ENCODE results near the gene QTRT2. TPM values are rescaled to one million over a fixed set of nuclear protein-coding genes. Genes with fewer than 3 reads are reported as not detected.

QTRT2 gene
- total RNA-seq, 1 experiment from 2014 or later, result 47.7 TPM

DNA sequence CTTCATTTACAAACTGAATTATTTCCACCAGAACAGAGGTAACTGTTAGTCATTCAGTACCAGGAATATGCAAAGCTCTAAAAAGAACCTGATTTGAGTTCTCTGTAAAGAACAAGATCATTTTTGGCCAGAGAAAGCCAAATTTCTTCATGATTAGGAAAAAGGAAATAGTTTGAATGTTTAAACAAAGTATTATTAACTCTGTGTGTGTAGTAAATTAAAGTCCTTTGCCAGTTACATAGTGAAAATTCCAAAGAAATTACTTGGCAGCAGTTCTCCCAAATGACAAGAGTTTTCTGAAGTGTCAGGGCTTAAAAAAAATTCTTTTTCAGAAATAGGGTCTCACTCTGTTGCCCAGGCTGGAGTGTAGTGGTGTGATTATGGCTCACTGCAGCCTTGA is 24.5 kb downstream of the QTRT2 start:
- Histone ChIP-seq H3K27me3 (ENCODE audit: insufficient read depth, low read length) (no peaks in the 10 kb centered on the region), H3K27ac (ENCODE audit: low read depth, low read length) (no peak overlapping the region), H3K9ac (ENCODE audit: low read length) (no peak overlapping the region), H3K4me3 (replicated peaks in 1 of 2; ENCODE audit: low read depth in 1 of 2, low read length in 2 of 2) (no peak overlapping the region), H3K9me3 (ENCODE audit: control insufficient read depth in 1 of 2, insufficient read depth in 1 of 2, low read depth in 1 of 2, low read length in 2 of 2) (no peaks in the 10 kb centered on the region), H3K4me2 (ENCODE audit: low read length) (no peak overlapping the region), H3K9me2 (ENCODE audit: insufficient read depth) (no peaks in the 10 kb centered on the region), H3K79me2 (ENCODE audit: insufficient read depth, low read length) (peaks cover 23% of the 10 kb centered on the region), H4K20me1 (ENCODE audit: insufficient read depth) (peaks cover 3% of the 10 kb centered on the region; the same call in 1 of the 2 replicates), H3K4me1 (ENCODE audit: control insufficient read depth in 1 of 2, insufficient read depth in 2 of 2, low read length in 2 of 2) (no peaks in the 10 kb centered on the region), H2AFZ (ENCODE audit: low read depth, low read length, poor library complexity, severe bottlenecking) (no peak overlapping the region), H3K36me3 (ENCODE audit: control insufficient read depth in 1 of 2, insufficient read depth in 2 of 2, low read length in 2 of 2) (peaks cover 43 to 67% of the 10 kb centered on the region in 2 experiments; a peak in 3 of 4 replicates)
- intact Hi-C loops (cut with micrococcal nuclease), result no loop called here
- ChIA-PET CTCF (no interaction called here), POLR2A (no interaction called here), RAD21 (ENCODE audit: low non-redundant PET in 1 of 2, low total read pairs in 2 of 2, uncharacterized antibody in 2 of 2, unreplicated experiment in 2 of 2) (no interaction called here)
- no peak for ATAC-seq
- no TSS peak for BruUV-seq (replicated peaks)
- no peak for TF ChIP-seq EGR1 (IDR thresholded peaks at IDR 0.05; ENCODE audit: low read depth)
- no peak for TF ChIP-seq ZFX (IDR thresholded peaks at IDR 0.05)
- no peak for TF ChIP-seq JUND (IDR thresholded peaks at IDR 0.05)
- no peak for TF ChIP-seq ZNF274 (IDR thresholded peaks at IDR 0.05; ENCODE audit: low read depth, low read length)
- no peak for TF ChIP-seq SIN3A (IDR thresholded peaks at IDR 0.05; ENCODE audit: low read depth)
- no peak for TF ChIP-seq ATF3 (IDR thresholded peaks at IDR 0.05)
- no peak for TF ChIP-seq REST (IDR thresholded peaks at IDR 0.05; ENCODE audit: low read depth)
- TF ChIP-seq POLR2A (IDR thresholded peaks at IDR 0.05; ENCODE audit: borderline replicate concordance, extremely low read depth, insufficient read depth, insufficient read length), result no peak
- no peak for TF ChIP-seq CTCF (IDR thresholded peaks at IDR 0.05 in 2 of 3, conservative IDR thresholded peaks at IDR 0.05 in 1 of 3; ENCODE audit: borderline replicate concordance in 1 of 3, insufficient read depth in 1 of 3, low read depth in 2 of 3, low read length in 2 of 3)
- TF ChIP-seq POLR2AphosphoS5 (IDR thresholded peaks at IDR 0.05; ENCODE audit: low read depth, low read length), result no peak
- no peak for TF ChIP-seq YY1 (IDR thresholded peaks at IDR 0.05; ENCODE audit: extremely low read depth, insufficient replicate concordance, low read depth, low read length)
- DNase-seq (ENCODE audit: low read depth, low spot score), result no peak
